ENCODE measurements around the gene KCNJ6.
"Not testable (repeated sequence)": the region's sequence is repeated elsewhere in the genome, so short reads cannot be mapped to it uniquely, and the experiment has no call there.

KCNJ6 gene

DNA sequence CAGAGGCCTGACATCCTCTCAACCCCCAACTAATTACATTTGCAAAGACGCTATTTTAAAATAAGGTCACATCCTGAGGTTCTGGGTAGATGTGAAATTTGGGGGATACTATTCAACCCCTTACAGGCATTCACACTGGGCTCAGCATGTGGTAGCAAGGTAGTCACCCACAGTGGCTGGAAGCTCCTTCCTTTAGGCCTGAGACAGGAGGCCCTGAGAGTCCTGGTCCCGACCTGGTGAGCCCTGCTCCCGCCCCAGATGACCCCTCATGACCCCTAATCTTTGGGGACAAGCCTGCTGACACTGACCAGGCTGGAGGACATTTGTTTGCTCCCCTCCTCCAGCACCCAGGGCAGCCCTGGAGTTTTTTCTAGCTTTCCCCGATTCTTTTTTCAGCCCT lies 323.8 kb downstream of the KCNJ6 start:
- DNase-seq, result no peak

GRCh38 chr21:37591994-37592393 lies 324.3 kb downstream of the KCNJ6 start:
- DNase-seq, result not testable (repeated sequence)

GRCh38 chr21:37590836-37591235 lies 325.4 kb downstream of the KCNJ6 start:
- not testable (repeated sequence) for DNase-seq

- DNase-seq, result not testable (repeated sequence)
These were observed 327.6 kb downstream of the KCNJ6 start for GRCh38 chr21:37588644-37589043.

DNA sequence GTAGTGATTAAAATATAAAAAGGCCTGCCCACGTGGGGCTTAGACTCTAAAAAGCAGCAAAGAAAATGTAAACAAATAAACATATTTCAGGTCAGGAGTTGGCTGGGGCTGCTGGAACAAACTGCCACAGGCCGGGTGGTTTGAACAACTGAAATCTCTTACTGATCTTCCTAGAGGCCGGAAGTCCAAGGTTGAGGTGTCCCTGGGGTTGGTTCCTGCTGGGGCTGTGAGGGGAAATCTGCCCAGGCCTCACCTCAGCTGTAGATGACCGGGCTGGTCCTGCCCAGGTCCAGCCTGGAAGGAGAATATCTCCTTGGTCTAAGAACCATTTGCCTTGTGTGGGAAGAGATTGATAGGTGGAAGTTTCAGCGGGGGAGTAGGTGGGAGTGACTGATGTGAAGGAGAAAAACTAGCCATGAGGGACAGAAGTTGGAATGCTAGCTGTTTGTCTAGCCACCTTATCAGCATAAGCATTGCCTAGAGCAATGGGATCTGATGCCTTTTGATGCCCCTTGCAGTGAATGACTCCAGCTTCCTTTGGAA lies 328.6 kb downstream of the KCNJ6 start:
- no peak for DNase-seq

- DNase-seq, result no peak
These were observed 329.1 kb downstream of the KCNJ6 start for GRCh38 chr21:37587203-37587602.

DNA sequence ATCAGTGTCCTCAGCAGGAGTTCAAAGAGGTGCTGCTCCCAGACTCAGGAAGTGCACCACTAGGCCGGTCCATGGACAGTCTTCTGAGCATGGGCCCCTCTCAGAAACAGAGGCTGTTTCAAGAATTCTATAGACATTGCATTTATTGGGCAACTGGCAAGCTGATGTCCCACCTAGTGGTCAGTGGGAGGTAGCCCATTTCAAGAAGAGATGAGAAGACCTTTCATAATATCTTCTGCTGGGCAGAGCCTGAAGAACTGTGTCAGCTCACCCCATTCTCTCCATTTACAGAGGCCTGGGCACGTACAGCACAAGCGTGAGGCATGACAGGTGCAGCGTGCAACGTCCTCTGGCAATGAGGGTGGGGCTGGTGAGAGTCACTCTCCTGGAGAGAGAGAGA lies 333.7 kb downstream of the KCNJ6 start:
- DNase-seq, result peak; percentile 65

DNA sequence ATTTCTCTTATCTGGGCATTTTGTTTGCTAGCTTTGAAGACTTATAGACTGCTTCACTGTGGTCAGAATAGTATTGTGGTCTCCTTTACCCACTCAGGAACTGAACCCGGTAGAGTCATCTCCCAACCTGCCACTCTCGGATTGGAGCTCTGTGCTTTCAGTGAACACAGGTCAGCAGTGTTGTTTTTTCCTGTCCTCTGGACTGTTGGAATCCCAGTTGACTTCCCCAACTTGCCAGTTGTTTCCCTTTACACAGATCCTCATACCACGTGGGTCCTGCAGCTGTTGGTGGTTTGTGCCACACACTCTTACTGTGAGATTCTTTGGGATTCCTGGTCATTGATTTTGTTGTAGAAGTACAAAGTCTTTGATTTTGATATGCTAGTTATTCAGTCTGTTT lies 335.6 kb downstream of the KCNJ6 start:
- no peak for DNase-seq

GRCh38 chr21:37579356-37579755 lies 336.9 kb downstream of the KCNJ6 start:
- no peak for DNase-seq

GRCh38 chr21:37578471-37579126 lies 337.7 kb downstream of the KCNJ6 start:
- no peak for DNase-seq

DNA sequence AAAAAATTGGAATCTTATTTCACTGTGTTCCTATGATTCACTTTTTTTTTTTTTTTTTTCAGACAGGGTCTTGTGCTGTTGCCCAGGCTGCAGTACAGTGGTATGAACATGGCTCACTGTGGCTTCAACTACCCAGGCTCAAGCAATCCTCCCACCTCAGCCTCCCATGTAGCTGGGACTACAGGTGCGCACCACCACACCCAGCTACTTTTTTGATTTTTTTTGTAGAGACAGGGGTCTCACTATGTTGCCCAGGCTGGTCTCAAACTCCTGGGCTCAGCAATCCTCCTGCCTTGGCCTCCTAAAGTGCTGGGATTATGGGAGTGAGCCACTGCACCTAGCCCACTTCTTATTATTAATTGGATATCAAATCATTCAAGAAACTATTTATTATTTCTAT lies 339.3 kb downstream of the KCNJ6 start:
- not testable (repeated sequence) for DNase-seq

GRCh38 chr21:37575580-37575979 lies 340.7 kb downstream of the KCNJ6 start:
- no peak for DNase-seq

- no peak for DNase-seq
These were observed 341.5 kb downstream of the KCNJ6 start for GRCh38 chr21:37574751-37575150.

DNA sequence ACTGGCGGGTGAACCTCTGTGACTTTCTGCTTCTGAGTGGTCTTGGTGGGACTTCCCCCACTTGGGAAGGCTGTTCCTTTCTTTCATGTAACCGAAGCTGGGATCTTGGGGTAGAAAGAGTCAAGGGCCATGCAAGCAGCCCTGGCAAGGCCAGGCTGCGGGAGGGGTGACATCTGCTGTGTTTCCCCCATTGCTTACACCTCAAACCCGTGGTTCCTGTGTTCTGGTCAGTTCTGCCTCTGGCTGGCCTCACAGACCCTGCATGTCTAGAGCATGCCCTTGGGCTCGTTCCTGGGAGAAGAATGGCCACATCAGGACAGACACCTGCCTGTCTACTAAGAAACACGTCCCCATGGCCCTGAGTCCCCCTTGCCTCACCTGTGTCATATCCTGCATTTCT lies 341.9 kb downstream of the KCNJ6 start:
- DNase-seq, result no peak

- DNase-seq, result no peak
These were observed 344.8 kb downstream of the KCNJ6 start for GRCh38 chr21:37571442-37571841.

DNA sequence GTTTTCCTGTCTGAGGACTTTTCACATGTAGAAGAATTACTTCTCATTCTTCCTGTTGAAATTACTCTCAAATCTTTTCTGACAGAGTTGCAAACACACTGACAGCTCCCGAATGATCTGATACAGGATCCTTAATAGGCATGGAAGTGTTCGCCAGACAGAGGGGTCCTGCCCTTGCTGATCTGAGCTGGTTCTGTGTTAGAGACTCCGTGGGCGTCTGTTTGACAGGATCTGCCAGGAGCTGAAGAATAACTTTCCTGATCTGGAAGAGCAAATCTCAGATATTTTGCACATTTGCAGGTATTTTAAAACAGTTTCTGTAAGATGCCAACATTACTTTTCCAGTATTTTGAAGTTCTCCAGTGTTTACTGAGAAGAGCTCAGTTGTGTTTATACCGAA lies 347.3 kb downstream of the KCNJ6 start:
- no peak for DNase-seq

DNA sequence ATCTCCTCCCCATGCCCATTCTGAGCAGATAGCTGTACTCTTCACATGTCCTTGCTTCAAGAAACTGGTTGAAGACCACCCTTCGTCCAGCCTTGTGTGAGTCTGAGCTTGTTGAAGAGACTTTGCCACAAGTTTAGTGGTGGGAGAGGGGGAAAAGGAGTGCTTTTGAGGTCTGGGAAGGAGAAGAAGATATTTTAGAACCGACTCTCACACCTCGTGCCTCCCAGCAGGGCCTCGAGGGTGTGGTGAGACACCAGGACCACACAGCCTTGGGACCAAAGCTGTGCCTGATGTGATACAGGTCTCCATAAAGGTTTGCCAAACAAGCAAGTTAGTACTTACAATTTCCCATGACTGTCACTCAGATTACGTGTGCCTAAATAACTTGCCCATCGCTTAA lies 347.8 kb downstream of the KCNJ6 start:
- DNase-seq, result no peak

- no peak for DNase-seq
These were observed 349.3 kb downstream of the KCNJ6 start for GRCh38 chr21:37566790-37567615.

DNA sequence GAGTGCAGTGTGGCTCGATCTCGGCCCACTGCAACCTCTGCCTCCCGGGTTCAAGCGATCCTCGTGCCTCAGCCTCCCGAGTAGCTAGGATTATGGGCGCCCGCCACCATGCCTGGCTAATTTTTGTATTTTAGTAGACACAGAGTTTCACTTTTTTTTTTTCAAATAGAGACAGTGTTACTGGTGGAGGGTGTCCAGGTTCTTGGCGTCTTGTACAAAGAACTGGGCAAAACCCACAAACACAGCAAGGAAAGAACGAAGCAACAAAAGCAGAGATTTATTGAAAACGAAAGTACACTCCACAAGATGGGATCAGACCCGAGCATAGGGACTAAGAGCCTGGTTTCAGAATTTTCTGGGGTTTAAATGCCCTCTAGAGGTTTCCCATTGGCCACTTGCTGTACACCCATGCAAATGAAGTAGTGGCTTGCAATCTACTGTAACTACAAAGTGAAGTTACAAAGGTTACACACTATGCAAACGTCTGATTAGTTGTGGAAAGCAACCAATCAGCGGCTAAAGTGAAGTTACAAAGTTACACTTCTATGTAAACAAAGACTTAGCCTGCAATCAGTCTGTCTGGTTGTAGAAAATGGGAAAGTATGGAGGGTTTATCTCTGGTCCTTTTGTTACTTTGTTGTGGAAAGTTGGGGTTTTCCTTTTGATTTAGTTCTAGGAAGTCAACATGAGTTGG lies 350.6 kb downstream of the KCNJ6 start:
- DNase-seq, result no peak

GRCh38 chr21:37564924-37565529 lies 351.2 kb downstream of the KCNJ6 start:
- no peak for DNase-seq

DNA sequence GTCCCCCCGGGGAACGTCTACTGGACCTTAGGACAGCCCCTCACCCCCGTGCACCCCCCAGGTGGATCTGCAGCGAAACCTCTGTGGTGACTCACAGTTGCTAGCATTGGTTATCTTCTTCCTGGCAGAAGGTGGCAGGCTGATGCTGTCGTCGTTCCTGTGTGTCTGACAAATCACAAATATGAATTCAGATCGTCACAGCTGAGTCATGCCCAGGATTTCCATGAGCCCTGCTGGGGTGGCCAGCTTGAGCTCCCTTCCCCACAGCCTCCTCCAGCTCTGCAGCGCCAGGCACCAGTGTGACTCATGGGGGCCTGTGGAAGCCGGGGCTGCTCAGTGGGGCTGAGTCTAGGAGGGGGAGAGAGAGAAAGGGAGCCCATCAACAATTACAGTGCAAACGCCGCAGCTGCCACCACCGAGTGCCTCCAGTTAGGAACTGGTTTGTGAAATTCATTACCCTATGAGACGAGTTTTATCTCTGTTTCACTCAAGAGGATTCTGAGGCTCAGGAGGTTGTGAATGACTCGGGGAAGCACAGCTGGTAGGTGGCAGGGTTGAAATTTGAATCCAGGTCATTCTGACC lies 351.8 kb downstream of the KCNJ6 start:
- peak; percentile 68 for DNase-seq

DNA sequence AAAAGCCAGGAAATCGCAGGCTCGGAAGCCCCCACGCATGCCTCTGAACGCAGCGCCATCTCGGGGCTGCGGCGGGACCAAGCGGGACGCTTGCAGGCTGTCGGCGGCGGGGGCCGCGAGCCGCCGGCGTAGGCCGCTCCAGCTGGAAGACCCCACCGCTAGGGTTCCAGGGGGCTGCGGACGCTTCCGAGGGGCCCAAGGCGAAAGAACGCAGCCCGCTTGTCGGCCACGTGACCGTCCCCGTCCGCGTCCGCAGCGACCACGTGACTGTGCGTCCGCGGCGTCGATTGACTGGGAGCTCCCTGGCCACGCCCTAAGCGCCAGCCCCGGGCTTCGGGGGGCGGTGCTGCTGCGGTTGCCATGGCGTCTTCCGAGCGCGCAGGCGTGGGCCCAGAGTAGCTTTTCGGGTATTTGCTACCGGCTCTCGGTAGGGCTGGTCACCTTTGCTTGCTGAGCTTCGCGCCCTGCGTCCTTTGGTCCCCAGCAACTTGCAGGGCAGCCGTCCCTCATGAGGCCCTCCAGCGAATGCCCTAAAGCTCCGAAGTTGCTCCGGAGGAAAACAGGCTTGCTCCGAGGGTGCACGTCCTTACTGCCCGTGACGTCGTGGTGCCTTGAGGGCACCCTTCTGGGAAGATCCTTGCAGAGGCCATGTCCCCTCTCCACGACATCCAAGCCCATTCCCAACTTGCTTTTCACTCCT lies 352.5 kb downstream of the KCNJ6 start:
- peak; percentile 95 for DNase-seq
